ENCODE data around the gene ZNF365. TPM values are rescaled to one million over a fixed set of nuclear protein-coding genes. Genes with fewer than 3 reads are reported as not detected.

ZNF365 gene
- total and polyA plus RNA-seq, 2 of the 8 experiments (the other 6 are each of a cell fraction or from before 2014, with no cell fraction given) = 0.41 to 0.43 TPM

- CTCF ChIA-PET (ENCODE audit: partially characterized antibody) = interaction anchor here (0.9 kb wide), 2 partner anchors 33 to 35 kb away, joined by 3 read pairs; no protein-coding TSS in a partner anchor
- Histone ChIP-seq H3K4ac (replicated peaks; ENCODE audit: insufficient read length, low read depth, low read length) (no peak overlapping the region), H2BK20ac (ENCODE audit: low read length) (no peak overlapping the region), H3K27ac (ENCODE audit: low read depth, low read length) (no peak overlapping the region), H4K20me1 (replicated peaks in 1 of 2; ENCODE audit: control insufficient read depth in 1 of 2, insufficient read depth in 2 of 2, low read length in 2 of 2) (no peaks in the 10 kb centered on the region), H3K27me3 (replicated peaks in 1 of 4; ENCODE audit: control insufficient read depth in 3 of 4, extremely low read depth in 1 of 4, insufficient read depth in 3 of 4, low read length in 3 of 4) (peaks cover 1 to 8% (median 8%) of the 10 kb centered on the region in 4 experiments; a peak in 6 of 7 replicates), H3K23me2 (ENCODE audit: low read depth, low read length) (peaks cover 3% of the 10 kb centered on the region; the same call in 1 of the 2 replicates), H3K56ac (replicated peaks; ENCODE audit: insufficient read length, low read depth, low read length) (no peak overlapping the region), H3K79me2 (ENCODE audit: control insufficient read depth in 1 of 2, insufficient read depth in 2 of 2, low read length in 2 of 2) (no peaks in the 10 kb centered on the region), H2AK5ac (ENCODE audit: low read depth, low read length) (no peak overlapping the region), H4K91ac (replicated peaks; ENCODE audit: insufficient read length, low read length) (no peak overlapping the region), H3K4me3 (ENCODE audit: extremely low read depth in 1 of 4, insufficient read depth in 2 of 4, low read depth in 3 of 4, low read length in 4 of 4) (no peak overlapping the region), H3K9ac (replicated peaks in 1 of 4; ENCODE audit: extremely low read depth in 1 of 4, low read depth in 3 of 4, low read length in 3 of 4) (no peak overlapping the region), H4K8ac (ENCODE audit: extremely low read depth, insufficient read depth, low read length) (no peak overlapping the region), H2BK15ac (ENCODE audit: low read length) (no peak overlapping the region), H2BK5ac (ENCODE audit: low read depth, low read length) (no peak overlapping the region), H3K4me1 (replicated peaks in 1 of 4; ENCODE audit: control insufficient read depth in 3 of 4, insufficient read depth in 4 of 4, low read length in 3 of 4) (peaks cover 0 to 3% (median 0%) of the 10 kb centered on the region in 4 experiments; a peak in 1 of 7 replicates), H3K14ac (ENCODE audit: insufficient read length) (no peak overlapping the region), H2AFZ (ENCODE audit: low read length) (no peak overlapping the region), H3K4me2 (ENCODE audit: insufficient read depth in 1 of 2, low read depth in 2 of 2, low read length in 2 of 2) (no peak overlapping the region), H3K9me3 (ENCODE audit: insufficient read depth in 2 of 2, low read depth in 1 of 2, low read length in 1 of 2) (no peaks in the 10 kb centered on the region), H2BK120ac (replicated peaks; ENCODE audit: low read depth, low read length) (no peak overlapping the region), H4K5ac (ENCODE audit: insufficient read length, low read depth, low read length) (no peak overlapping the region), H2BK12ac (ENCODE audit: low read depth, low read length) (no peak overlapping the region), H3K36me3 (ENCODE audit: control insufficient read depth in 2 of 4, insufficient read depth in 4 of 4, low read length in 3 of 4) (no peaks in the 10 kb centered on the region), H3K23ac (ENCODE audit: insufficient read length) (no peak overlapping the region), H3K18ac (ENCODE audit: extremely low read depth, low read length) (no peak overlapping the region), H3K79me1 (ENCODE audit: low read depth, low read length) (no peaks in the 10 kb centered on the region)
- POLR2A ChIA-PET (ENCODE audit: partially characterized antibody) = no interaction called here
- TF ChIP-seq GABPA (IDR thresholded peaks at IDR 0.05; ENCODE audit: borderline replicate concordance, insufficient read depth, low read length) = no peak
- TF ChIP-seq KDM5A (IDR thresholded peaks at IDR 0.05; ENCODE audit: low read length) = no peak
- TF ChIP-seq CBX5 (IDR thresholded peaks at IDR 0.05; ENCODE audit: low read depth, low read length) = no peak
- TF ChIP-seq RAD21 (IDR thresholded peaks at IDR 0.05 in 1 of 2, conservative IDR thresholded peaks at IDR 0.05 in 1 of 2; ENCODE audit: low read depth in 2 of 2, low read length in 2 of 2) = no peak
- no peak for TF ChIP-seq NRF1 (IDR thresholded peaks at IDR 0.05; ENCODE audit: low read depth, low read length)
- TF ChIP-seq SIX5 (IDR thresholded peaks at IDR 0.05; ENCODE audit: low read depth, low read length) = no peak
- TF ChIP-seq SP4 (IDR thresholded peaks at IDR 0.05; ENCODE audit: low read length) = no peak
- TF ChIP-seq, protein P1, sequence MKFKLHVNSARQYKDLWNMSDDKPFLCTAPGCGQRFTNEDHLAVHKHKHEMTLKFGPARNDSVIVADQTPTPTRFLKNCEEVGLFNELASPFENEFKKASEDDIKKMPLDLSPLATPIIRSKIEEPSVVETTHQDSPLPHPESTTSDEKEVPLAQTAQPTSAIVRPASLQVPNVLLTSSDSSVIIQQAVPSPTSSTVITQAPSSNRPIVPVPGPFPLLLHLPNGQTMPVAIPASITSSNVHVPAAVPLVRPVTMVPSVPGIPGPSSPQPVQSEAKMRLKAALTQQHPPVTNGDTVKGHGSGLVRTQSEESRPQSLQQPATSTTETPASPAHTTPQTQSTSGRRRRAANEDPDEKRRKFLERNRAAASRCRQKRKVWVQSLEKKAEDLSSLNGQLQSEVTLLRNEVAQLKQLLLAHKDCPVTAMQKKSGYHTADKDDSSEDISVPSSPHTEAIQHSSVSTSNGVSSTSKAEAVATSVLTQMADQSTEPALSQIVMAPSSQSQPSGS (IDR thresholded peaks at IDR 0.05; ENCODE audit: low read length) = no peak
- no peak for TF ChIP-seq BACH1 (IDR thresholded peaks at IDR 0.05; ENCODE audit: low read length)
- no peak for TF ChIP-seq TAF7 (optimal IDR thresholded peaks at IDR 0.05; ENCODE audit: borderline replicate concordance, low read depth, low read length)
- DNase-seq (ENCODE audit: low read depth in 1 of 2, low spot score in 2 of 2) (no peak), FAIRE-seq (no peak)
- 85% methylated on average over 4 of the region's 4 CpGs; no CpG with 5 or more reads in 1 of the 2 experiments for WGBS, 2 experiments (ENCODE audit: extremely low coverage in 1 of 2, insufficient coverage in 1 of 2, insufficient read length in 1 of 2, insufficient replicate concordance in 2 of 2, low coverage in 1 of 2, low lambda C conversion rate in 2 of 2, missing lambda C conversion rate in 1 of 2)
Observed at GRCh38 chr10:62379394-62379793, 5.2 kb downstream of the ZNF365 start.

All from H1 (cell line).